ENCODE results near the gene TLX3.

Gene TLX3

GRCh38 chr5:171306781-171307591 lies 2.1 kb upstream of the TLX3 start:
- DNase-seq = no peak

- no peak for DNase-seq
These were observed 1.1 kb upstream of the TLX3 start for GRCh38 chr5:171307789-171308452.

- DNase-seq = no peak
These were observed 496 bp downstream of the TLX3 start for GRCh38 chr5:171309276-171310211.

- DNase-seq = peak; percentile 64
These were observed 1.3 kb downstream of the TLX3 start for GRCh38 chr5:171310212-171310818.

DNA sequence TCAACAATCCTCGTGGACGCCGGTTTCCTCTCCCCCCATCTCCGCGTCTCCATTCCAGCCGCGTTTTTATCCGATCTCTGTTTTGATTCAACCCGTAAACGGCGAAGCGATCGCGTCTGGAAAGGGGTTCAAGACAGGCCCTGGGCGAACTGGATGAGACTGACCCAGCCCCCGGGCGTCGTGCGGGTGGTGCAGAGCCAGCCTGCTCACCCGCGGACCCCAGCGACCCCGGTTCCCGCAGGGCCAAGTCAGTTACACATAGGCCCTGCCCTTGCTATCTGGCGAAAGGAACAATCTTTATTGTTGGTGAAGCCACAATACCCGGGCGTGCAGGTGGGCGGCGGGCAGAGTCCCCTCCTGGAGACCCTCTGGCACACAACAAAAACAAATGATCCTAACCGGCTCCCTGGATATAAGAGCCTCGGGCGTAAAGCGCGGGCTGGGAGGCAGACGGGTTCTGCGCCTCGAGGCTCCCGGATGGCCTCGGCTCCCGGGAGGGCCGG lies 1.8 kb downstream of the TLX3 start:
- DNase-seq = no peak

GRCh38 chr5:171311322-171312077 lies 2.5 kb downstream of the TLX3 start:
- DNase-seq = no peak

DNA sequence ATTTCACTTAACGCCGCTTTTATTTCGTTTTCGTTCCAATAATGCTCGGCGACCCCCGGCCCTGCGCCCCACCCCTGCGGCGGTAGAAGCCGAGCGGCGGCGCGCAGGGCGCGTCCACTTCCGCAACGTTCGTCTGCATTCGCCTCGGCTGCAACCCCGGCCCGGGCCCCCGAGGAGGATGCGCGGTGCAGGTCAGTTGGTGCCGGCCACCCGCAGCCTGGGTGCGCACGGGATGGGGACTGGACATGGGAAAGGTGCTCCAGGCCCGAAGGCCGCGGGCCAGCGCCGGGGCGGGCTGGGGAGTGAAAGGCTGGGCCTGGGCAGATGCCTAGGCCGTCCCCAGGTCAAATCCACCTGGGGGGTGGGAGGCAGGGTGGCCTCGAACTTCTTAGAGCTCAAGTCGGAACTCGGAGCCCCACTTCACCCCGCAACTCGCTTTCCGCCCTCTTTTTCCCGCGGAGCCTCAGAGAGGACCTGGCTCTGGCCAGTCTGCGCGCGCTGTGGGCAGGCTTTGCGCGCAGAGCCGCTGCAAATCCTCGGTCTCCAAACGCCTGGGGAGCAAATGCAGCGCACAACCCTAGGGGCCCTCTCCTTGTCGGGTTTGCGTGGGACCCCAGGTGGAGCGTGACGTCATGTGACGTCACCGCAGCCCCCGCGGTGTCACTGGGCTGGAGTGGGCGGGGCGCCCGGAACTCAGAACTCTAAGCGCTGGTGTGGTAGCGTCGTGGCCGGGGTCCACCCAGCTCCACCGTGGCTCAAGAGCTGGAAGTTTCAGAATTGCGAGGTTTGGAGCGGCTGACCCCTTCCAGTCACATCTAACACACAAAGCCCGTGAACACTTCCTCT lies 3.3 kb downstream of the TLX3 start:
- no peak for DNase-seq

GRCh38 chr5:171313481-171314206 lies 4.6 kb downstream of the TLX3 start:
- DNase-seq = no peak

DNA sequence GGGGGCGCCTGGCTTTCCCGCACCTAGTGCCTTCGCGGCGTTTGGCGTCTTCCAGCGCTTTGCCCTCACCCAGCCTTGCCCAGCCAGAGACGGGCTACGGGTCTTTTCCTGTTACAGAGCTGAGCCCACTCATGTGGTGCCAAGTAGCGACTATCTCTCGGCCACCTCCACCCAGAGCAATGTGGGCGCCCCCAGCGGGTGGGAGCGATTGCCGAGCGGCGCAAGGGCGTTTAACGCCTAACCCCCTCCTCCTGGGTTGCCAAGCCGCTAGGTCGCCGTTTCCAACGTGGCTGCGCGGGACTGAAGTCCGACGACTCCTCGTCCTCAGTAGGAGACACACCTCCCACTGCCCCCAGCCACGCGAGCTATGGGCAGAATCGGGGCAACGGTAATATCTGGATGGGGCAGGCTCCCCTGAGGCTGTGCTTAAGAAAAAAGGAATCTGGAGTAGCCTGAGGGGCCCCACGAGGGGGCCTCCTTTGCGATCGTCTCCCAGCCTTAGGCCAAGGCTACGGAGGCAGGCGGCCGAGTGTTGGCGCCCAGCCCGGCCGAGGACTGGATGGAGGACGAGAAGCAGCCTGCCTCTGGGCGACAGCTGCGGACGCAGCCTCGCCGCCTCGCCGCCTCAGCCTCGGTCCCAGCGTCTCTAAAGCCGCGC lies 5.8 kb downstream of the TLX3 start:
- no peak for DNase-seq

DNA sequence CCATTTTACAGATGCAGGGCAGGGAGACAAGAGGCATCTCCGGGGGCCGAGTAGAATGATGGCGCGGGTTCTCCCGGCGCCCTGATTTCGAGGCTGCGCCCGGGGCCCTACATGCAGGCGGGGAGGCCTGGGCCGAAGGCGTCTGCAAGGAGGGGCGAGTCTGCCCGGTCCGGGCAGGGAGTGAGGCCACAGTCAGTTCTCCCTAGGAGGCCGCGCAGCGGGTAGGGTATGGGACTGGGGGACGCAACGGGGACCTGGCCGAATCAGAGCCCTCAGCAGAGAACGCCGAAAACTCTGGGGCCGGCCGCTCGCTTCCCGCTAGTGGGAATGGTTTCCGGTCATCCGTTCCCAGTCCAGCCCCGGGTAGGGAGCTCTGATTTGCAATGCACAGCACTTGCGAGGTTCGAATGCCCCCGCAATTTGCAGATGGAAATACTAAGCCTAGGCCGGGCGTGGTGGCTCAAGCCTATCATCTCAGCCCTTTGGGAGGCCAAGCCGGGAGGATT lies 6.4 kb downstream of the TLX3 start:
- no peak for DNase-seq

DNA sequence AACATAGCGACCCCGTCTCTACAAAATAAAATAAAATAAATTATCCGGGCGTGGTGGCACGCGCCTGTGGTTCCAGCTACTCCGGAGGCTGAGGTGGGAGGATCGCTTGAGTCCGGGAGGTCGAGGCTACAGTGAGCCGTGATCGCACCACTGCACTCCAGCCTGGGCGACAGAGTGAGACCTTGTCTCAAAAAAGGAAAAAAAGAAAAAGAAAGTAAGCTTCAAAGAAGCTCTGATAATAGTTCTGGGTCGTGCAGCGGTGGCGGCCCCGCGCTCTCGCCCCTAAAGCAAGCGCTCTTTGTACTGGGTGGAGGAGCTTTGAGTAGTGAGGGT lies 6.8 kb downstream of the TLX3 start:
- DNase-seq = no peak

GRCh38 chr5:171316258-171317121 lies 7.4 kb downstream of the TLX3 start:
- no peak for DNase-seq

DNA sequence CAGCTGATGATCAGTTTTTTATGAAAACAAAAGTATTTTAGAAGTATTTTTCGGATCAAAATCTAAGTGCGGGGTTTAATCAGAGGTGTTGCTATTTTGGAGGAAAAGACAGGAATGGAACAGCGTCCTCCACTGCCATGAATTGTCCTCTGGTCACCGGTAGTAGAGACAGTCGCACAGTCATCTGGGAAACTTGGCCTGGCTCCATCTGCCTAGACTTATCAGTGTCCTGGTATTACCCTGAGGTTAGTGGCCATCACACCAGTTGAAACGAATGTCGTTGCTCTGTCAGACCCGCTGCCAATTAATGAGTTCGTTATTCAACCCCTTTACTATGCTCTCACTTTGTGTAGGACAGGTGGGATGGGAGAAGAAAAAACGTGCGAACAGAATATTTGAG lies 8.2 kb downstream of the TLX3 start:
- peak; percentile 75 for DNase-seq

DNA sequence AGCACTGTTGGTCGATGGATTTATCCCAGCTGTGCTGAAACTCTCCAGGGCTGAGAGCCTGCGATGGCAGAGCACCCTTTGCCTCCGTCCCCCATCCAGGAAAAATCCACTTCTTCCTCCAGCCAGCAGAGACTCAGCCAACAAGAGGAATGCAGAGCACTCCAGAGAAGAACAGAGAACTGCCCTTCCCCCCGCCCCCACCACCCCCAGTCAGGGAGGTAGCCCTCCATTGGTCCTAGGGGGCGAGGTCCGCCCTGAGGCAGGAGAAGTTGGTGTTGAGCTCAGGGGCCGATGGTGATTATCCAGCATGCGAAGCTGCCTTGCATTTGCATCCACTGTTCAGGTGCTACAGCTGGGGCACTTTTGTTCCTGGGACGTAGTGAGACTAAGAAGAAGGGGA lies 9.0 kb downstream of the TLX3 start:
- DNase-seq = no peak

DNA sequence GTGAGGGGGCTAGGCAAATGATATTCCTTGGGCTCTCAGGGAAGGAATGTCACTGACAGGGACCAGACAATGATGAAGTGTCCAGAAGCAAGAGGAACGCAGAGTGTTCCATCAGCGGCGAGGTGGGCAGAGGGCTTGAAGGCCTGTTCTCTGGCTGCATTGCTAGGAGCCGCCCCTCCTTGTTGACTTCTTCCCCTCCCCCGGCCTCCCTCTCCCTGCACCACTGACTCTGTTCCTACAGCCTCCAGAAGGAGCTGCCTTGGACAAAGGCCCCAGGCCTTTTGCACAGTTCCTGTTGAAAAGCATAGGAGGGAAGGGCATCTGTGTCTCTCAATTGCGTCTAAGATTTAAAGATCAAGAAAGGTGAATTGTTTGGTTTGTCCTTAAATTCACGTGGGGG lies 12.4 kb downstream of the TLX3 start:
- DNase-seq = no peak

- DNase-seq = no peak
These were observed 13.5 kb downstream of the TLX3 start for GRCh38 chr5:171322527-171322926.

- DNase-seq = no peak
These were observed 14.0 kb downstream of the TLX3 start for GRCh38 chr5:171323007-171323406.

- no peak for DNase-seq
These were observed 15.0 kb downstream of the TLX3 start for GRCh38 chr5:171323806-171324632.

Data from hematopoietic multipotent progenitor cell treated with erythropoietin and hydrocortisone succinate and interleukin-3 and kit ligand, for 8 days (in vitro differentiated cells).